B cell (primary cell): ENCODE measurements around the gene DLG1. TPM values are rescaled to one million over a fixed set of nuclear protein-coding genes. Genes with fewer than 3 reads are reported as not detected.

Experiments
- ATAC-seq: fragments of 200-7000 bp; cut with Tn5 transposase; one replicate; pipeline ENCODE4 v1.10.0; 2021; ENCODE audit warnings: low read depth, mild to moderate bottlenecking, moderate number of reproducible peaks, moderate library complexity
- CTCF ChIA-PET: fragments of 350-600 bp; sonication (Branson Sonifier 250); formaldehyde crosslinking; loops from one replicate; lab custom pipeline; 2021; ENCODE audit warnings: antibody characterized with exemption, inconsistent platforms; lab: Charles Lee
- POLR2A ChIA-PET: fragments of 350-600 bp; sonication (Branson Sonifier 250); formaldehyde crosslinking; loops from one replicate; lab custom pipeline; 2021; ENCODE audit warnings: antibody characterized with exemption; lab: Charles Lee
- DNase-seq: peaks from one replicate; pipeline ENCODE4 v3.0.0; 2013
- H2AFZ ChIP-seq: 2 replicates; pipeline ENCODE4 v1.6.1; 2012; ENCODE audit warnings: mild to moderate bottlenecking, low read depth, low read length; ENCODE audit not compliant: insufficient read depth, poor library complexity, severe bottlenecking
- H3K27ac ChIP-seq, 2 donors: 1 replicate in 1 of 2; 2 replicates in 1 of 2; pipeline ENCODE4 v1.5.1; 2012 to 2013; ENCODE audit warnings: low read length in 2 of 2, mild to moderate bottlenecking in 2 of 2, moderate library complexity in 1 of 2
- H3K27me3 ChIP-seq, 4 experiments: fragments of 200-600 bp in 1 of 4; sonication (generic) in 1 of 4; replicated peaks in 1 of 4; 1 replicate in 2 of 4; 2 replicates in 2 of 4; pipeline versions ENCODE4 v1.6.1 to v1.7.0; 2013 to 2016; ENCODE audit warnings: low read length in 3 of 4, mild to moderate bottlenecking in 2 of 4, mixed read lengths in 1 of 4, moderate library complexity in 1 of 4; ENCODE audit not compliant: insufficient read depth in 4 of 4, control insufficient read depth in 3 of 4; ENCODE audit errors: control extremely low read depth in 1 of 4
- H3K36me3 ChIP-seq, 2 experiments: replicated peaks in 1 of 2; 1 replicate in 1 of 2; 2 replicates in 1 of 2; pipeline versions ENCODE4 v1.6.1 to v1.7.1; 2013; ENCODE audit warnings: low read length in 1 of 2; ENCODE audit not compliant: insufficient read depth in 2 of 2, control insufficient read depth in 1 of 2; ENCODE audit errors: control extremely low read depth in 1 of 2, extremely low read depth in 1 of 2
- H3K4me1 ChIP-seq, 2 donors: fragments of 200-600 bp in 1 of 2; sonication (generic) in 1 of 2; 1 replicate in 1 of 2; 2 replicates in 1 of 2; pipeline versions ENCODE4 v1.5.1 to v1.6.1; 2013 to 2017; ENCODE audit warnings: low read length in 2 of 2; ENCODE audit not compliant: control insufficient read depth in 2 of 2, insufficient read depth in 2 of 2
- H3K4me2 ChIP-seq: replicated peaks from 2 replicates; pipeline ENCODE3; 2012; ENCODE audit warnings: mild to moderate bottlenecking, low read depth, low read length; ENCODE audit not compliant: poor library complexity, severe bottlenecking
- H3K4me3 ChIP-seq, 5 experiments: fragments of 200-600 bp in 1 of 5; sonication (generic) in 1 of 5; 1 replicate in 3 of 5; 2 replicates in 2 of 5; pipeline versions ENCODE4 v1.5.1 to v1.7.0; 2011 to 2016; ENCODE audit warnings: low read length in 4 of 5, mild to moderate bottlenecking in 4 of 5, low read depth in 2 of 5, control low read depth in 1 of 5, moderate library complexity in 1 of 5; ENCODE audit not compliant: insufficient read depth in 1 of 5; ENCODE audit errors: control extremely low read depth in 1 of 5, extremely low read depth in 1 of 5
- H3K79me2 ChIP-seq: fragments of 200-600 bp; sonication (generic); one replicate; pipeline ENCODE4 v1.6.0; 2016; ENCODE audit warnings: low read length; ENCODE audit not compliant: control insufficient read depth, insufficient read depth
- H3K9ac ChIP-seq: fragments of 200-600 bp; sonication (generic); 2 replicates; pipeline ENCODE4 v1.6.1; 2017; ENCODE audit warnings: mild to moderate bottlenecking, low read length, moderate library complexity
- H3K9me3 ChIP-seq, 3 donors: one replicate each; pipeline versions ENCODE4 v1.6.1 to v1.7.1; 2013; ENCODE audit warnings: low read length in 2 of 3; ENCODE audit not compliant: control insufficient read depth in 2 of 3, insufficient read depth in 1 of 3; ENCODE audit errors: control extremely low read depth in 1 of 3
- H4K20me1 ChIP-seq: 2 replicates; pipeline ENCODE4 v1.6.0; 2012; ENCODE audit warnings: mild to moderate bottlenecking, low read length; ENCODE audit not compliant: insufficient read depth, control insufficient read depth, poor library complexity, severe bottlenecking
- H3K27ac Mint-ChIP-seq: one replicate; pipeline ENCODE4 v1.8.0; 2021; ENCODE audit warnings: mixed read lengths
- H3K27me3 Mint-ChIP-seq: one replicate; pipeline ENCODE4 v1.8.0; 2021; ENCODE audit warnings: mixed read lengths
- H3K4me1 Mint-ChIP-seq: one replicate; pipeline ENCODE4 v1.8.0; 2021; ENCODE audit warnings: mixed read lengths
- H3K4me3 Mint-ChIP-seq: one replicate; pipeline ENCODE4 v1.8.0; 2021; ENCODE audit warnings: mixed read lengths
- H3K9me3 Mint-ChIP-seq: one replicate; pipeline ENCODE4 v1.8.0; 2022; ENCODE audit warnings: mixed read lengths; ENCODE audit not compliant: insufficient read depth
- EZH2 ChIP-seq: IDR thresholded peaks from 2 replicates; pipeline ENCODE4 v1.6.1; 2012; ENCODE audit warnings: borderline replicate concordance, low read depth, mild to moderate bottlenecking, moderate library complexity, low read length; ENCODE audit not compliant: insufficient read depth, poor library complexity, severe bottlenecking
- WGBS: methylation state at CpG from one replicate; pipeline ENCODE4 v1.1.5; 2013; ENCODE audit warnings: missing lambda C conversion rate; ENCODE audit not compliant: insufficient coverage; 5-methylcytosine and 5-hydroxymethylcytosine counted together
- intact Hi-C: fragments of 100-400 bp; cut with micrococcal nuclease; formaldehyde crosslinking; loops from one replicate; pipeline ENCODE4 v1.10.0; 2022
- polyA plus RNA-seq: library from polyadenylated mRNA; depleted of rRNA; stranded (reverse); fragments of >200 nt; gene quantifications from 2 replicates; pipeline ENCODE4 v1.2.3, GENCODE V29; 2012
- total RNA-seq, 2 donors: library from RNA; stranded (reverse); fragments of 120-200 nt in 1 of 2; gene quantifications; 1 replicate in 1 of 2; 2 replicates in 1 of 2; pipeline versions ENCODE4 v1.2.3 to v1.2.4, GENCODE V29; 2013 to 2022
- TF ChIP-seq, protein P1 (sequence below): fragments of 200-600 bp; IDR thresholded peaks from one replicate; pipeline ENCODE4 v1.8.0; 2022; ENCODE audit warnings: antibody characterized with exemption, mild to moderate bottlenecking

DLG1 gene
- total and polyA plus RNA-seq, 2 donors (not counting 1 experiment from before 2014, with no cell fraction given), result 23.4 to 114 TPM

DNA sequence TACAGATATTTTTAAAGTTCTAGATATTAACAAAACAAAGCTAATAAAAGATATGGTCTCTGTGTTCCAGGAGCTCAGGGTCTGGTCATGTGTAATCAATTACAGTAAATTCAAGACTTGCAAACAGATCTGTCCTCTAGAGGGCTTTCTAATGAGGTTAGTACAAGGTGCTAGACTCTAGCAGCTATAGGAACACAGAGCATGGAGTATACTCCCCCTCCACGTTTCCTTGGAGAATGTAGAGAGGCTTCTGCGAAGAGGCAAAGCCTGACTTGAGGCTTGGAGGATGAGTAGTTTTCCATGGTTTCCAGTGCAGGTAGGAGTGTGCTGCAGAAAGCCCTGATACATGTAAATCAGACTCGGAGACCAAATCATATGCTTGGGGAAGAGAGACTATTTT lies 32.7 kb upstream of the DLG1 start:
- Mint-ChIP-seq H3K4me1 (no peaks in the 10 kb centered on the region), H3K27ac (no peak overlapping the region), H3K9me3 (no peaks in the 10 kb centered on the region), H3K4me3 (no peak overlapping the region), H3K27me3 (peaks cover 20% of the 10 kb centered on the region)
- H3K4me1 ChIP-seq, result no peaks in the 10 kb centered on the region
- no peak for DNase-seq
- no peaks in the 10 kb centered on the region for H3K9me3 ChIP-seq
- ChIA-PET CTCF (no interaction called here), POLR2A (no interaction called here)
- H2AFZ ChIP-seq, result no peak overlapping the region
- no peaks in the 10 kb centered on the region for H3K79me2 ChIP-seq
- 100% methylated on average over 2 of the region's 3 CpGs for WGBS
- H3K9ac ChIP-seq, result no peak overlapping the region
- TF ChIP-seq EZH2, result no peak
- TF ChIP-seq, protein P1, sequence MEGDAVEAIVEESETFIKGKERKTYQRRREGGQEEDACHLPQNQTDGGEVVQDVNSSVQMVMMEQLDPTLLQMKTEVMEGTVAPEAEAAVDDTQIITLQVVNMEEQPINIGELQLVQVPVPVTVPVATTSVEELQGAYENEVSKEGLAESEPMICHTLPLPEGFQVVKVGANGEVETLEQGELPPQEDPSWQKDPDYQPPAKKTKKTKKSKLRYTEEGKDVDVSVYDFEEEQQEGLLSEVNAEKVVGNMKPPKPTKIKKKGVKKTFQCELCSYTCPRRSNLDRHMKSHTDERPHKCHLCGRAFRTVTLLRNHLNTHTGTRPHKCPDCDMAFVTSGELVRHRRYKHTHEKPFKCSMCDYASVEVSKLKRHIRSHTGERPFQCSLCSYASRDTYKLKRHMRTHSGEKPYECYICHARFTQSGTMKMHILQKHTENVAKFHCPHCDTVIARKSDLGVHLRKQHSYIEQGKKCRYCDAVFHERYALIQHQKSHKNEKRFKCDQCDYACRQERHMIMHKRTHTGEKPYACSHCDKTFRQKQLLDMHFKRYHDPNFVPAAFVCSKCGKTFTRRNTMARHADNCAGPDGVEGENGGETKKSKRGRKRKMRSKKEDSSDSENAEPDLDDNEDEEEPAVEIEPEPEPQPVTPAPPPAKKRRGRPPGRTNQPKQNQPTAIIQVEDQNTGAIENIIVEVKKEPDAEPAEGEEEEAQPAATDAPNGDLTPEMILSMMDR, result no peak
- H3K4me3 ChIP-seq, result no peak overlapping the region
- peaks cover 0 to 3% (median under 1%) of the 10 kb centered on the region in 4 experiments for H3K27me3 ChIP-seq
- no peak overlapping the region for H3K27ac ChIP-seq
- no peak for ATAC-seq
- no peaks in the 10 kb centered on the region for H4K20me1 ChIP-seq
- H3K4me2 ChIP-seq, result no peak overlapping the region
- no peaks in the 10 kb centered on the region for H3K36me3 ChIP-seq
- intact Hi-C loops, result no loop called here

DNA sequence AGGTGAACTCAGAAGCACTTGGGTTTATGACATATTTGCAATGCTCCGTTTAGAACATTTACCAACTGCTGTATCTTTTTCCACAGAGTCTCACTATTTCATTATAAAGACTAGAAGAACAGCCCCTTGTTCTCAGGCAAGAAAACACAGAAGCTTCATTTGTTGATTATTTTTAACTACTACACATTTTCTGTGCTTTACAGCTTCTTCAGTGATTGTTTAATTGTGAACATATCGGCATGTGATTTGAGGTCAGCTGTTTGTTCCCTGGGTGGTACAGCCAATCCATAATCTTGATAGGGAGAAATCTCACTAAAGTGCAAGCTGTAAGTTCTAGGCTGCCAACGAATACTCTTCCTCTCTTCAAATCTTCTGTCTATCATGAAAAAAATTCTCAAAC lies 31.0 kb upstream of the DLG1 start:
- peaks cover 0 to 6% (median 1%) of the 10 kb centered on the region in 4 experiments for H3K27me3 ChIP-seq
- no peak for TF ChIP-seq EZH2
- Mint-ChIP-seq H3K27ac (no peak overlapping the region), H3K9me3 (no peaks in the 10 kb centered on the region), H3K27me3 (peaks cover 25% of the 10 kb centered on the region), H3K4me3 (no peak overlapping the region), H3K4me1 (no peaks in the 10 kb centered on the region)
- ChIA-PET CTCF (no interaction called here), POLR2A (no interaction called here)
- H3K9me3 ChIP-seq, result no peaks in the 10 kb centered on the region
- no peak for DNase-seq
- H3K9ac ChIP-seq, result no peak overlapping the region
- intact Hi-C loops, result no loop called here
- no peaks in the 10 kb centered on the region for H3K79me2 ChIP-seq
- no peak overlapping the region for H3K27ac ChIP-seq
- no peaks in the 10 kb centered on the region for H3K36me3 ChIP-seq
- no peak for ATAC-seq
- H3K4me1 ChIP-seq, result no peaks in the 10 kb centered on the region
- no peak overlapping the region for H3K4me2 ChIP-seq
- H2AFZ ChIP-seq, result no peak overlapping the region
- no CpG with 5 or more reads among the region's 3 CpGs for WGBS
- no peak overlapping the region for H3K4me3 ChIP-seq
- no peaks in the 10 kb centered on the region for H4K20me1 ChIP-seq
